Spleen (tissue), 11 donors: Measurements from ENCODE around the gene CACNA1D. TPM values are rescaled to one million over a fixed set of nuclear protein-coding genes. Genes with fewer than 3 reads are reported as not detected.

Experiments used
- DNase-seq: peaks from one replicate; pipeline ENCODE4 v3.0.0-alpha.2; 2020
- H3K27ac ChIP-seq, 8 donors: fragments of 200-600 bp; sonication (generic) in 7 of 8; 1 replicate in 4 of 8; 2 replicates in 4 of 8; pipeline versions ENCODE4 v1.5.0 to v1.8.0; 2016 to 2021; ENCODE audit warnings: inconsistent platforms in 4 of 8, mild to moderate bottlenecking in 4 of 8, moderate library complexity in 1 of 8
- H3K27me3 ChIP-seq, 7 donors: fragments of 200-600 bp; sonication (generic) in 6 of 7; replicated peaks in 1 of 7; 1 replicate in 4 of 7; 2 replicates in 3 of 7; pipeline versions ENCODE4 v1.5.0 to v1.8.0; 2016 to 2021; ENCODE audit warnings: inconsistent platforms in 3 of 7, mild to moderate bottlenecking in 1 of 7
- H3K36me3 ChIP-seq, 6 donors: fragments of 200-600 bp; sonication (generic) in 5 of 6; 1 replicate in 4 of 6; 2 replicates in 2 of 6; pipeline versions ENCODE4 v1.5.0 to v1.8.0; 2016 to 2021; ENCODE audit warnings: inconsistent platforms in 2 of 6
- H3K4me1 ChIP-seq, 6 donors: fragments of 200-600 bp; sonication (generic) in 5 of 6; 1 replicate in 3 of 6; 2 replicates in 3 of 6; pipeline versions ENCODE4 v1.5.0 to v1.8.0; 2016 to 2021; ENCODE audit warnings: inconsistent platforms in 3 of 6
- H3K4me3 ChIP-seq, 8 donors: fragments of 200-600 bp; sonication (generic) in 7 of 8; 1 replicate in 4 of 8; 2 replicates in 4 of 8; pipeline versions ENCODE4 v1.5.0 to v1.8.0; 2016 to 2021; ENCODE audit warnings: inconsistent platforms in 4 of 8, mild to moderate bottlenecking in 4 of 8, moderate library complexity in 2 of 8
- H3K9me3 ChIP-seq, 8 donors: fragments of 200-600 bp; sonication (generic) in 7 of 8; 1 replicate in 4 of 8; 2 replicates in 4 of 8; pipeline versions ENCODE4 v1.5.0 to v1.8.0; 2016 to 2021; ENCODE audit warnings: inconsistent platforms in 4 of 8
- POLR2A ChIP-seq, 3 donors: fragments of 450-650 bp; IDR thresholded peaks; one replicate each; pipeline ENCODE4 v1.5.1; 2017; ENCODE audit warnings: antibody characterized with exemption in 3 of 3, mild to moderate bottlenecking in 1 of 3
- POLR2AphosphoS5 ChIP-seq, 3 donors: sonication (generic); formaldehyde crosslinking; IDR thresholded peaks; one replicate each; pipeline ENCODE4 v1.5.1; 2017; ENCODE audit warnings: antibody characterized with exemption in 3 of 3
- WGBS, 5 donors: extraction: QIAGEN DNeasy Blood & Tissue Kit in 3 of 5; methylation state at CpG; one replicate each; pipeline versions ENCODE4 v1.1.5 to v1.1.7; 2013 to 2018; 5-methylcytosine and 5-hydroxymethylcytosine counted together
- intact Hi-C: fragments of 100-400 bp; cut with DNase I; formaldehyde crosslinking; loops from one replicate; pipeline ENCODE4 v1.15.0; 2023; ENCODE audit warnings: low total_unique reads
- polyA plus RNA-seq, 3 donors: library from polyadenylated mRNA; stranded (reverse); fragments of 200-250 nt; gene quantifications; one replicate each; pipeline ENCODE4 v1.2.1, GENCODE V29; 2013
- total RNA-seq, 7 donors: library from RNA; depleted of rRNA in 3 of 7; stranded (reverse); fragments of >200 nt in 3 of 7; fragmentation: NEBNext Ultra II Directional in 4 of 7; extraction: Animal tissue kit (Norgen Biotek cat#: 25700) in 4 of 7; gene quantifications; one replicate each; pipeline versions ENCODE4 v1.1.0 to v1.2.1, GENCODE V29; 2016 to 2021
- TF ChIP-seq, protein P1 (sequence below), 11 experiments: fragments of 200-600 bp in 7 of 11; fragments of 450-650 bp in 4 of 11; sonication (generic) in 4 of 11; IDR thresholded peaks in 8 of 11; conservative IDR thresholded peaks in 3 of 11; 1 replicate in 7 of 11; 2 replicates in 4 of 11; pipeline versions ENCODE4 v1.4.0 to v1.8.0; 2016 to 2021; ENCODE audit warnings: antibody characterized with exemption in 11 of 11, inconsistent platforms in 4 of 11, mild to moderate bottlenecking in 1 of 11
- donor health status: healthy with polysubstance abuse.
- donor health status: DM: no; HTN: no; CAD: no; lungs with moderate emphysema.
- donor health status: DM: no; HTN: no; CAD: no.
- donor health status: Bipolar disorder and iron deficiency.
- donor health status: healthy.
- donor health status: DM: no; HTN: no; CAD: no.
- donor health status: DM: yes; HTN: yes; CAD: no.

The CACNA1D gene
- total and polyA plus RNA-seq, 10 donors = 0.55 to 89.3 (median 19.1) TPM

DNA sequence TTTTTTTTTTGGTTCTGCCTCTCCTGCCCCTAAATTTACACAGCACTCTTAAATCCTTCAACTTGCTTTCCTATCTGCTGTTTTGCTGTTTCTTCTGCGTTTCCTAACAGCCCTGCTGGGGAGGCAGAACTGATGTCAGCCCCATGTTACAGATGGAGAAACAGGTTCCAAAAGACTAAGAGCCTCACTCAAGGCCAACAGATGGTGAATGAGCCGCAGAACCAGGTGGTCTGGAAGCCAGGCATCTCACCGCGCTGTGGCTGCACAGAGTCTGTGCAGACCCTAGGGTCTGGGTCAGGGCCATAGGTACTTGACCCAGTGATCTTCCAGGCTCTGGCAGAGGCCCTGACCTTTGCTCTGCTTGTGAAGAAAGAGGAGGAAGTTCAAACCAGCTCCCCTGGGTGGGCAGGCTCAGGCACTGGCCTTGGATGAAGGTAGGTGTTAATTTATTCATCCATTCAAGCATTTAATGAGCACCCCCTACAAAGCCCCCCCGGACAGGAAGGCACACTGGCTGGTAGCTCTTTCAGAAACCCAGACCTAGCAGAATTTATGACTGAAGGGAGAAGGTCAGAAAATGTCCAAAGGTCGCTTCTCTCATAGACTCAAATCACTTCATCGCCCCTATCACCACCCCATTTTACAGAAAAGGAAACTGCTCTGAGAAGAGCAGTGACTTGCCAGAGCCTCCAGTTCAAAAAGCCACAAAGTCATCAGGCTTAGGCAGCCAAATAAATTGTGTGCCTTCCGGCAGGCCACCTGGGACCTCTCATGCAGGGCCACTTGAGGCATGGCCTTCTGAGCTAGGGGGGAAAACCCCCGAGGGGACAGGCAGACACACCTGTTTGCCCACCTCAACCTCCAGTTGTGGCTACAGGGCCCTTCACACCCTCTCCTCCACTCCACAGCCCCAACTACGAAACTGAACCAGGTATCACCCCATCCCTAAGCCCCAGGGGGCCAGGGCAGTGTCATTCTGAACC is 349.1 kb downstream of the CACNA1D start:
- H3K4me1 ChIP-seq = peaks cover 0 to 27% (median 17%) of the 10 kb centered on the region in 6 donors
- DNase-seq = no peak
- no peak overlapping the region for H3K27ac ChIP-seq
- H3K4me3 ChIP-seq = no peak overlapping the region
- H3K9me3 ChIP-seq = no peaks in the 10 kb centered on the region
- WGBS, 5 donors = 58 to 77% (median 72%) methylated on average over 7 to 10 of the region's 10 CpGs
- peaks cover 0 to 53% (median 33%) of the 10 kb centered on the region in 7 donors for H3K27me3 ChIP-seq
- intact Hi-C loops = no loop called here
- no peaks in the 10 kb centered on the region for H3K36me3 ChIP-seq
- TF ChIP-seq, protein P1, sequence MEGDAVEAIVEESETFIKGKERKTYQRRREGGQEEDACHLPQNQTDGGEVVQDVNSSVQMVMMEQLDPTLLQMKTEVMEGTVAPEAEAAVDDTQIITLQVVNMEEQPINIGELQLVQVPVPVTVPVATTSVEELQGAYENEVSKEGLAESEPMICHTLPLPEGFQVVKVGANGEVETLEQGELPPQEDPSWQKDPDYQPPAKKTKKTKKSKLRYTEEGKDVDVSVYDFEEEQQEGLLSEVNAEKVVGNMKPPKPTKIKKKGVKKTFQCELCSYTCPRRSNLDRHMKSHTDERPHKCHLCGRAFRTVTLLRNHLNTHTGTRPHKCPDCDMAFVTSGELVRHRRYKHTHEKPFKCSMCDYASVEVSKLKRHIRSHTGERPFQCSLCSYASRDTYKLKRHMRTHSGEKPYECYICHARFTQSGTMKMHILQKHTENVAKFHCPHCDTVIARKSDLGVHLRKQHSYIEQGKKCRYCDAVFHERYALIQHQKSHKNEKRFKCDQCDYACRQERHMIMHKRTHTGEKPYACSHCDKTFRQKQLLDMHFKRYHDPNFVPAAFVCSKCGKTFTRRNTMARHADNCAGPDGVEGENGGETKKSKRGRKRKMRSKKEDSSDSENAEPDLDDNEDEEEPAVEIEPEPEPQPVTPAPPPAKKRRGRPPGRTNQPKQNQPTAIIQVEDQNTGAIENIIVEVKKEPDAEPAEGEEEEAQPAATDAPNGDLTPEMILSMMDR (IDR thresholded peaks at IDR 0.05 in 8 of 11, conservative IDR thresholded peaks at IDR 0.05 in 3 of 11) = no peak
- TF ChIP-seq POLR2AphosphoS5 (IDR thresholded peaks at IDR 0.05) = no peak
- no peak for TF ChIP-seq POLR2A (IDR thresholded peaks at IDR 0.05)

DNA sequence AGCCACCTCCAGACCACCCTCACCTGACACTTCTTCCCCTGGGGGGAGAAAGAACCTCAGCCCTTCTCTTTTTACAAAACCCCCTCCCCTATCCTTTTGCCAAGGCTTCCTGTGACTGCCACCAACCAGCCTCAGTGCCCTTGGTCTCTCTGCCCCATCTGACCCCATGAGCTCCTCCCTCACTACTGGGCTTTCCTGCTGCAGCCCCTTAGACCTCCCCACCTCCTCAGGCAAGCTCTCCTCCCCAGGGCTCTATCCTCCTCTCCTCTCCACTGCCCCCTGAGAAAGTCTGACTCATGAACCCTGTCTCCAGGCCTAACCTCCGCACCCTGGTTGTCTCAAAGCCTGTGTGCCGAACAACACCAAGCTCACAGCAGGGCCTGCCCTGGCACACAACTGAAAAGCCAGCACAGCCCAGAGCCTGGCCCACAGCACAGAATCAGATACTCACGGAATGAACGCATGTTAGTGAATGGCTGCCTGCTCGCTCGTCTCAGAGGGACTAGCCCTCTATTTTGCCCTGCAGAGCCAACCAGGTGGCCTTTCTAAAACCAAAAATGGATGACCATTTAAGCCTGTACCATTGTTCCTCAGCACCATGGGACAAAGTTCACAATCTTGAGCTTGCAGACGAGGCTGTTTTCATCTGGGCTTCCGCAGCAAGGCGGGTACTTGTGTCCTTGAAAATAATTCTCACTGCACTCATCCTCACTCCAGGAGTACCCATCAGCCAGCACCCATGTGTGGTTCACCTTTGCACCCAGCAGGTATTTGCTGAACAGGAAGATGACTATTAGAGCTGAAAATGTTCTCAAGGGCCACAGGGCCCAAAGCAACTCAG is 350.1 kb downstream of the CACNA1D start:
- no peak overlapping the region for H3K27ac ChIP-seq
- H3K4me1 ChIP-seq = peaks cover 0 to 27% (median 17%) of the 10 kb centered on the region in 6 donors
- TF ChIP-seq, protein P1 (IDR thresholded peaks at IDR 0.05 in 8 of 11, conservative IDR thresholded peaks at IDR 0.05 in 3 of 11) = no peak
- TF ChIP-seq POLR2AphosphoS5 (IDR thresholded peaks at IDR 0.05) (no peak), POLR2A (IDR thresholded peaks at IDR 0.05) (no peak)
- peaks cover 0 to 60% (median 34%) of the 10 kb centered on the region in 7 donors for H3K27me3 ChIP-seq
- no peak for DNase-seq
- intact Hi-C loops = no loop called here
- no peaks in the 10 kb centered on the region for H3K9me3 ChIP-seq
- 79 to 94% (median 93%) methylated on average over 7 to 9 of the region's 9 CpGs for WGBS, 5 donors
- no peaks in the 10 kb centered on the region for H3K36me3 ChIP-seq
- H3K4me3 ChIP-seq = no peak overlapping the region

DNA sequence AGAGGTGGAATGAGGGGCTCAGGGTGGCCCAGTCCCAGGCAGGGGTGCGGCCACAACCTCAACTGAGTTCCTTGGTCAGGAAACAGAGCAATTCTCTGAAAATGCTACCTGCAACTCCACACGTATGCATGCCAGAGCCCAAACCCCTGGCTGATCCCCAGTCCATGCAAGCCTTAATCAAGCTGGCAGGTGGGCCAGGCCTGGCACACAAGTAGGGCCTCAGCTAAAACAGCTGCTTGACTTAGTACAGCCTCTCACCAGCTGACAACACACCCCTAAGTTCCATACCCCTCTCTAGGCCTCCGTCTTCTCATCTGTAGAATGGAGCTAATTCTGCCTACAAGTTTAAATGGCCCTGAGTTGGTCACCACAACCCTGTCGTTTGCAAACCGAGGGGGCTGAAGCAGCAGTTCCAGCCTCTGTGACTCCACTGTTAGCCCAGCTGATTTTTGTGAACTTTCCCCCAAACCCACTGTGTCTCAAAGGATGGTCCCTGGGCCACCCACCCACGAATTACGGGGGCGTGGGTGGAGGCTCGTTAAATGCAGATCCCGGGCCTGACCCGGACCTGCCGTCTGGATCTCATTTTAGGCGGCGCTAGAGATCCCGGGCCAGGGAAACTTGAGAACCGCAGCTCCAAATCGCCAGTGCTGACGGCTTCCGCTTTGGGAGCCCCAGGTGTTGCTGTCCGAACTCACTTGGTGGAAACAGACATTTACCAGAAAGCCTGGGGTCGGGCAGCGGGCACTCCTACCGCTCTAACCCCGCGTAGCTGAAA is 350.9 kb downstream of the CACNA1D start:
- H3K36me3 ChIP-seq = no peaks in the 10 kb centered on the region
- no peak for DNase-seq
- peak overlapping the region in 1 of 8 donors; percentile 36 for H3K27ac ChIP-seq
- TF ChIP-seq POLR2AphosphoS5 (IDR thresholded peaks at IDR 0.05) = no peak
- no peak for TF ChIP-seq POLR2A (IDR thresholded peaks at IDR 0.05)
- TF ChIP-seq, protein P1 (IDR thresholded peaks at IDR 0.05 in 8 of 11, conservative IDR thresholded peaks at IDR 0.05 in 3 of 11) = no peak
- H3K27me3 ChIP-seq = peaks cover 0 to 66% (median 34%) of the 10 kb centered on the region in 7 donors
- no peaks in the 10 kb centered on the region for H3K9me3 ChIP-seq
- H3K4me3 ChIP-seq = peak overlapping the region; percentile 37 to 71 (median 63)
- intact Hi-C loops = no loop called here
- 17 to 57% (median 18%) methylated on average over 7 to 25 of the region's 25 CpGs for WGBS, 5 donors
- H3K4me1 ChIP-seq = peaks cover 0 to 27% (median 17%) of the 10 kb centered on the region in 6 donors
